K562 (cell line): ENCODE measurements around the gene LRRC51. TPM values are rescaled to one million over a fixed set of nuclear protein-coding genes. Genes with fewer than 3 reads are reported as not detected.
A peak's percentile ranks its signal among the peaks of the same experiment; 100 is the strongest.

Source experiments
- AFF4 ChIP-seq: sonication (generic); formaldehyde crosslinking; IDR thresholded peaks from 2 replicates; pipeline ENCODE4 v1.8.0; 2023; ENCODE audit warnings: mild to moderate bottlenecking, missing genetic modification reagents
- BCOR ChIP-seq: fragments of 450-650 bp; IDR thresholded peaks from 2 replicates; pipeline ENCODE4 v1.6.1; 2016
- BRF1 ChIP-seq: IDR thresholded peaks from 3 replicates; pipeline ENCODE4 v1.6.1; 2011; ENCODE audit warnings: borderline replicate concordance, mild to moderate bottlenecking; ENCODE audit not compliant: insufficient read length; ENCODE audit errors: extremely low read depth
- CREB3L1 ChIP-seq: fragments of 450-650 bp; IDR thresholded peaks from 2 replicates; pipeline ENCODE4 v1.6.1; 2014; ENCODE audit warnings: low read depth, mild to moderate bottlenecking, moderate library complexity, borderline replicate concordance
- HLTF ChIP-seq: fragments of 450-650 bp; IDR thresholded peaks from 2 replicates; pipeline ENCODE4 v1.6.1; 2016
- MAX ChIP-seq: sonication (generic); formaldehyde crosslinking; IDR thresholded peaks from 2 replicates; pipeline ENCODE4 v1.9.0; 2022; ENCODE audit warnings: mild to moderate bottlenecking, missing genetic modification reagents
- NRF1 ChIP-seq, 2 experiments: fragments of 450-650 bp; IDR thresholded peaks in 1 of 2; conservative IDR thresholded peaks in 1 of 2; 2 replicates each; pipeline ENCODE4 v1.6.1; 2014; ENCODE audit warnings: mild to moderate bottlenecking in 2 of 2
- RHOXF2B ChIP-seq: fragments of 250-450 bp; sonication (Bioruptor Pico); conservative IDR thresholded peaks from 2 replicates; pipeline ENCODE4 v1.5.1; 2021
- ZNF444 ChIP-seq: fragments of 250-450 bp; sonication (Bioruptor Pico); IDR thresholded peaks from 2 replicates; pipeline ENCODE4 v1.4.0; 2020; ENCODE audit warnings: mild to moderate bottlenecking, moderate library complexity
- ZNF740 ChIP-seq, 3 experiments: fragments of 200-800 bp in 1 of 3; sonication (Bioruptor generic) in 1 of 3; sonication (generic) in 1 of 3; formaldehyde crosslinking in 1 of 3; IDR thresholded peaks; 2 replicates each; pipeline versions ENCODE4 v1.6.1 to v1.8.0; 2016 to 2022; ENCODE audit warnings: mild to moderate bottlenecking in 2 of 3, missing compliant biosample characterization in 2 of 3, missing genetic modification characterization in 2 of 3, missing genetic modification reagents in 1 of 3
- ZNF830 ChIP-seq: fragments of 250-450 bp; sonication (Bioruptor Pico); IDR thresholded peaks from 2 replicates; pipeline ENCODE4 v1.5.0; 2021; ENCODE audit warnings: mild to moderate bottlenecking
- polyA plus RNA-seq, 8 experiments: library from polyadenylated mRNA; depleted of rRNA in 4 of 8; stranded (reverse) in 5 of 8; unstranded in 3 of 8; fragments of >200 nt; fragmentation: Nextera tagmentation in 2 of 8; fragmentation: Illumina TruSeq in 1 of 8; extraction: Ambion mirVana in 2 of 8; extraction: Trizol in 1 of 8; gene quantifications; 2 replicates each; pipeline versions ENCODE4 v1.2.1 to v1.2.3, GENCODE V29; 2011 to 2014; ENCODE audit warnings: inconsistent platforms in 1 of 8, missing spikeins in 1 of 8
- total RNA-seq, 7 experiments: library from RNA; depleted of rRNA in 6 of 7; stranded (reverse); fragments of >200 nt in 6 of 7; fragmentation: Illumina TruSeq in 2 of 7; extraction: Trizol in 2 of 7; gene quantifications; 2 replicates each; pipeline versions ENCODE4 v1.2.1 to v1.2.3, GENCODE V29; 2011 to 2021; ENCODE audit warnings: low replicate concordance in 1 of 7
- TF ChIP-seq, protein P1 (sequence below): fragments of 250-450 bp; sonication (Bioruptor Pico); IDR thresholded peaks from 2 replicates; pipeline ENCODE4 v1.4.0; 2020

Gene LRRC51
- total and polyA plus RNA-seq, 9 of the 15 experiments (the other 6 are each of a cell fraction or from before 2014, with no cell fraction given): 4.7 to 10.6 (median 5.6) TPM

DNA sequence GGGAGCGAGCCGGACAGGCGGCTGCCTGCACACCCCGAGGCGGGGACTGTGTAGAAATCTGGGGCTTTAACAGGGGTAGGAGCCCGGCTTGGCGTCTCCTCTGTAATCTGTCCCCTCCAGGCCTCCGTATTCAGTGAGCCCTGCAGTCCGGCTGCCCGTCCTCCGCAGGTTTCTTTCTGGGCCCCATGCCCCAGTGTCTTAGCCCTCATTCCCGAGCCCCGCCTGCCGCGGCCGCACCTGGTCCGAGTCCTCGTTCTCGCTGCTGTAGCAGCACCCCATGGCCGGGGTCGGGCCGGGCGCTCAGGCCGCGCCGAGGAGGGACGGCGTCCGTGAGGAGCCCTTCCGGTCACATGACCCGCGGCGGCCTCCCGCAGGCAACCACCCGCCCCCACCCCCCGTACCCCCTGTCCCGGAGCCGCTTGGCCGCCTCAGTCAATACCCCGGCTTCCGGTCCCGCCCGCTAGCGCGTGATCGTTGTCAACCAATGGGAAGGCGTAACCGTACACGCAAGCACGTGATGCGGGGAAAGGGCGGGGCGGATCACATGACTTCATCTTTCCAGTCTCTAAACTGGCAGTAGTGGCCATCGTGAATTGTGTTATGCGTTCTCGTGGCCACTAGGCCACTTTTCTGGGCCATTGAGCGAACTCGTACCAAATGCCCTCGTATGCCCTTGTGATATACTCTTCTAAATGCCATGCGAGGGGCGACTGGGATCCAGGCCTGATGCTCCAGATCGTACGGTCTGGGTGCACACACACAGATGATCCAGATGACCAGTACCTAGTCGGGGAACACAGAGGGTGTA, 22.5 kb downstream of the LRRC51 start, which contains the start of gene LAMTOR1 (continued):
- TF ChIP-seq, protein P1, sequence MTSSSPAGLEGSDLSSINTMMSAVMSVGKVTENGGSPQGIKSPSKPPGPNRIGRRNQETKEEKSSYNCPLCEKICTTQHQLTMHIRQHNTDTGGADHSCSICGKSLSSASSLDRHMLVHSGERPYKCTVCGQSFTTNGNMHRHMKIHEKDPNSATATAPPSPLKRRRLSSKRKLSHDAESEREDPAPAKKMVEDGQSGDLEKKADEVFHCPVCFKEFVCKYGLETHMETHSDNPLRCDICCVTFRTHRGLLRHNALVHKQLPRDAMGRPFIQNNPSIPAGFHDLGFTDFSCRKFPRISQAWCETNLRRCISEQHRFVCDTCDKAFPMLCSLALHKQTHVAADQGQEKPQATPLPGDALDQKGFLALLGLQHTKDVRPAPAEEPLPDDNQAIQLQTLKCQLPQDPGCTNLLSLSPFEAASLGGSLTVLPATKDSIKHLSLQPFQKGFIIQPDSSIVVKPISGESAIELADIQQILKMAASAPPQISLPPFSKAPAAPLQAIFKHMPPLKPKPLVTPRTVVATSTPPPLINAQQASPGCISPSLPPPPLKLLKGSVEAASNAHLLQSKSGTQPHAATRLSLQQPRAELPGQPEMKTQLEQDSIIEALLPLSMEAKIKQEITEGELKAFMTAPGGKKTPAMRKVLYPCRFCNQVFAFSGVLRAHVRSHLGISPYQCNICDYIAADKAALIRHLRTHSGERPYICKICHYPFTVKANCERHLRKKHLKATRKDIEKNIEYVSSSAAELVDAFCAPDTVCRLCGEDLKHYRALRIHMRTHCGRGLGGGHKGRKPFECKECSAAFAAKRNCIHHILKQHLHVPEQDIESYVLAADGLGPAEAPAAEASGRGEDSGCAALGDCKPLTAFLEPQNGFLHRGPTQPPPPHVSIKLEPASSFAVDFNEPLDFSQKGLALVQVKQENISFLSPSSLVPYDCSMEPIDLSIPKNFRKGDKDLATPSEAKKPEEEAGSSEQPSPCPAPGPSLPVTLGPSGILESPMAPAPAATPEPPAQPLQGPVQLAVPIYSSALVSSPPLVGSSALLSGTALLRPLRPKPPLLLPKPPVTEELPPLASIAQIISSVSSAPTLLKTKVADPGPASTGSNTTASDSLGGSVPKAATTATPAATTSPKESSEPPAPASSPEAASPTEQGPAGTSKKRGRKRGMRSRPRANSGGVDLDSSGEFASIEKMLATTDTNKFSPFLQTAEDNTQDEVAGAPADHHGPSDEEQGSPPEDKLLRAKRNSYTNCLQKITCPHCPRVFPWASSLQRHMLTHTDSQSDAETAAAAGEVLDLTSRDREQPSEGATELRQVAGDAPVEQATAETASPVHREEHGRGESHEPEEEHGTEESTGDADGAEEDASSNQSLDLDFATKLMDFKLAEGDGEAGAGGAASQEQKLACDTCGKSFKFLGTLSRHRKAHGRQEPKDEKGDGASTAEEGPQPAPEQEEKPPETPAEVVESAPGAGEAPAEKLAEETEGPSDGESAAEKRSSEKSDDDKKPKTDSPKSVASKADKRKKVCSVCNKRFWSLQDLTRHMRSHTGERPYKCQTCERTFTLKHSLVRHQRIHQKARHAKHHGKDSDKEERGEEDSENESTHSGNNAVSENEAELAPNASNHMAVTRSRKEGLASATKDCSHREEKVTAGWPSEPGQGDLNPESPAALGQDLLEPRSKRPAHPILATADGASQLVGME (CRISPR knock-in tag): no peak
- TF ChIP-seq HLTF (no peak), BCOR (no peak), AFF4 (CRISPR knock-in tag) (no peak), NRF1 (conservative IDR thresholded peaks at IDR 0.05 in 1 of 2, IDR thresholded peaks at IDR 0.05 in 1 of 2) (peak in 1 of 2 experiments; percentile 22; a peak in 1 of 4 replicates), ZNF830 (no peak), MAX (CRISPR knock-in tag) (peak; percentile 91), ZNF444 (CRISPR knock-in tag) (no peak), RHOXF2B (CRISPR knock-in tag) (peak; percentile 84; the same call in 1 of the 2 replicates), ZNF740 (CRISPR knock-in tag; IDR thresholded peaks at IDR 0.05) (no peak), ZNF740 (tag; IDR thresholded peaks at IDR 0.05) (no peak), CREB3L1 (no peak; the same call in 1 of the 2 replicates), BRF1 (no peak)
